HG02642 (cell line): ENCODE results near the gene ATOSB.

Source experiments
- ATAC-seq: cut with Tn5 transposase; IDR thresholded peaks from one replicate; pipeline ENCODE4 v1.9.1; 2021; ENCODE audit warnings: mild to moderate bottlenecking; ENCODE audit not compliant: unreplicated experiment, poor library complexity

The ATOSB gene

DNA sequence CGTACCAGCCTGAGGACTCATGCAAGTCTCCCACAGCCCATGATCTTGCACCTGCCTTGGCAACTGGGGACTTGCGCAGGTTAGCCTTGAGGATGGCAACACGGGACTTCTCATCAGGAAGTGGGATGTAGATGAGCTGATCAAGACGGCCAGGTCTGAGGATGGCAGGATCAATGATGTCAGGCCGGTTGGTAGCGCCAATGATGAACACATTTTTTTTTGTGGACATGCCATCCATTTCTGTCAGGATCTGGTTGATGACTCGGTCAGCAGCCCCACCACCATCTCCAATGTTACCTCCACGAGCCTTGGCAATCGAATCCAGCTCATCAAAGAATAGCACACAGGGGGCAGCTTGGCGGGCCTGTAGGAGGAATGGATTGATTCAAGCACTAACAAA, 56.2 kb downstream of the ATOSB start:
- no peak for ATAC-seq

DNA sequence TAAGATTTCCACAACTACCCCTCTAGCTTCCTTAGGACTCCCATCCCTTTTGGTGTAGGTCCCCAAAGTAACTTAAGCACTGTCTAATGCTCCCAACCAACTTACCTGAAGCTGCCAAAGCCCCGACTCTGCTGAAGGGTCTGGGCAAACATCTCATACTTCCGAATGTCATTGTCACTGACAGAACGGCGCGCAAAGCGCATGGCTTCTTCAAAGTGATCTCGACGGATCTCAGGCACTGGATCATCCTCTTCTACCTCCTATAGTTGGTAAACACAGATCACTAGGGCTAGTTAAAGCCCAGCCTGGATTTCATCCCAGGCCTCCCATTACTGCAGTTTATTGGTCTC, 58.4 kb downstream of the ATOSB start:
- no peak for ATAC-seq

DNA sequence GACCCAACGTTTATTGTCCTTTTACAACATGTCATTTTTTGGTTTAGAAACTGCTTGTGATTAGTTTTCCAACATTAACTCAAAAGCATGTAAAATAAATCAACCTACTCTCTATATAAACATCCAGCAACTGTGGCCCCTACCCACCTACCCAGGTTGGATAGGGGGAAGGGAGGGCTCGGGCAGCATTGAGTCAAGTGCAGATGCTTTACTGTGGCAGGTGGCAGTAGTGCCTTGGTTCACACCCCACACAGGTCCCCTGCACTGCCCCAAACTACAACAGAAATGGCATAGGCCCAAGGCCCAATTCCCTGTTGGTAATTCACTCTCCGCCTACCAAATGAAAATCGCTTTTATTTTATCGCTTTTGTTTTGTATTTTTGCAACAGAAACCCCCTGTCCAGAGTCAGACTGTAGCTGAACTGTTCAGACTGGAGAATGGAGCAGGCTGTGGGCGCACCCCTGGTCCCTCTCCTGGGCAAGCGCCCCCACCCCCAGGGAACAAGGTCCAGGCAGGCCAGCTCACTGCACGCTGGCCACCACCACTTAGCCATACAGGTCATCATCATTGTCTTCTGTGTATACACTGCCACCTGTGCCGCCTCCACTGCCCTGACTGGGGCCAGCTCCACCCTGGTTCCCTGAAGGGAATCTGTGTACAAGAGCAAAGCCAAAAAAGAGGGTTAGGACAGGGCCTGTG, 58.9 kb downstream of the ATOSB start:
- ATAC-seq, result no peak

DNA sequence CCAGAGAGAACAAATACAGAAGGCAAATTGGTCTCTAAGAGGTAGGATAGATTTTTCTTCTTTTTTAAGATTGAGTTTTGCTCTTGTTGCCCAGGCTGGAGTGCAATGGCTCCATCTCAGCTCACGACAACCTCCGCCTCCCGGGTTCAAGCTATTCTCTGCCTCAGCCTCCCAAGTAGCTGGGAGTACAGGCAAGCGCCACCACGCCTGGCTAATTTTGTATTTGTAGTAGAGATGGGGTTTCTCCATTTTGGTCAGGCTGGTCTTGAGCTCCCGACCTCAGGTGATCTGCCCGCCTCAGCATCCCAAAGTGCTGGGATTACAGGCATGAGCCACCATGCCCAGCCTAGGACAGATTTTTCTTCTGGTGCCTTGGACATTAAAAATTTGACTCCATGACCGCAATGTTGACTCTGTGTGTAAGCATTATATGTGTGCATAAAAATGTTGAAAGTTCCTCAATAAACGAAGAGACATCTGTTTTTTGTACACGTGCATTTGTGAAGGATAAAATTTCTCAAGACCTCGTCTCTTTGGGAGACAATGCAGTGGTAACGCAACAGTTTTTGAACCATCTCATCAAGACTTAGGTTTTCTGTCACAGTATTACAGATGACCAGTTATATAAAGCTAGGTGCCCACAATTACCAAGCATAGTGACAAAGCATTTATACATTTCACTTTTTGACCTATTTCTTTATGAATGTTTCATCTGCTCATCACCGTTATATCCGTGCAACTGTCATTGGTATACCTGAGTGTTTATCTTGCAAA, 60.6 kb downstream of the ATOSB start:
- ATAC-seq, result no peak

DNA sequence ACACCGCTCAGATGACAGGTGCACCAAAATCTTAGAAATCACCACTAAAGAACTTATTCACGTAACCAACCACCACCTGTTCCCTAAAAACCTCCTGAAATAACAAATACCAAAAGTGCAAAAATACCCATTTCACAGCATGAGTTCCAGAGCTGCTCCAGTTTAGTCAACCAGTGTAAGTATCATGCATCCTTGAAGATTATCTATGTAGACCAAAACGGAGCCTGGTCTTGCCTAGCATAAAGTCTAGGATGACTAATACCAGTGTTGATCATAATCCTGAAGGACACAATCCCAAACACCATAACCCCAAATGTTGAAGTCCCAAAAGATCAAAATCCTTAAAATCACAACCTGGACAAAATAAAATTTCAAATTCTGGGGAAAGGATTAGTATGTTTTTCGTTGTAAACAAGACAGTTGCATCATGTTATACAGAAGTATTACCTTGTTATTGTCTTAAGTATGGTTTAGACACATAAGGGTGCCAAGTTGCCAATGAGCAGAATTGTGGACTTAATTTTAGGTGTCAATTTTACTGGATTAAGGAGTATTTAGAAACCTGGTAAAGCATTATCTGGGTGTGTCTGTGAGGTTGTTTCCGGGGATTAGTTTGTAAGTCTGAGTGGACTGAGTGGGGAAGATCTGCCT, 61.4 kb downstream of the ATOSB start:
- no peak for ATAC-seq
